ENCODE results near the gene NETO2.

NETO2 gene

GRCh38 chr16:47134550-47134949 is 9.2 kb downstream of the NETO2 start:
- no peaks in the 10 kb centered on the region for H3K9me3 ChIP-seq (ENCODE audit: severe bottlenecking)
- DNase-seq (ENCODE audit: low spot score) (no peak), ATAC-seq (ENCODE audit: low read depth) (no peak)
- no peak overlapping the region for H3K4me3 ChIP-seq (ENCODE audit: severe bottlenecking)
- H3K27ac ChIP-seq (ENCODE audit: poor library complexity, severe bottlenecking), result peak overlapping the region; percentile 73
- no peak for TF ChIP-seq CTCF (IDR thresholded peaks at IDR 0.05; ENCODE audit: poor library complexity, severe bottlenecking)
- H3K36me3 ChIP-seq (ENCODE audit: low read depth), result peaks cover 25% of the 10 kb centered on the region
- peaks cover 47% of the 10 kb centered on the region for H3K4me1 ChIP-seq (ENCODE audit: insufficient read depth, poor library complexity, severe bottlenecking)
- no peaks in the 10 kb centered on the region for H3K27me3 ChIP-seq (ENCODE audit: insufficient read depth, poor library complexity, severe bottlenecking)

- Histone ChIP-seq H3K27me3 (ENCODE audit: insufficient read depth, poor library complexity, severe bottlenecking) (no peaks in the 10 kb centered on the region), H3K36me3 (ENCODE audit: low read depth) (peaks cover 44% of the 10 kb centered on the region), H3K4me3 (ENCODE audit: severe bottlenecking) (no peak overlapping the region), H3K9me3 (ENCODE audit: severe bottlenecking) (no peaks in the 10 kb centered on the region), H3K4me1 (ENCODE audit: insufficient read depth, poor library complexity, severe bottlenecking) (peaks cover 25% of the 10 kb centered on the region), H3K27ac (ENCODE audit: poor library complexity, severe bottlenecking) (no peak overlapping the region)
- TF ChIP-seq CTCF (IDR thresholded peaks at IDR 0.05; ENCODE audit: poor library complexity, severe bottlenecking), result peak; percentile 24
- DNase-seq (ENCODE audit: low spot score), result no peak
- ATAC-seq (ENCODE audit: low read depth), result no peak
Observed at GRCh38 chr16:47132308-47132707, 11.4 kb downstream of the NETO2 start.

- ATAC-seq (ENCODE audit: low read depth), result no peak
- no peaks in the 10 kb centered on the region for H3K27me3 ChIP-seq (ENCODE audit: insufficient read depth, poor library complexity, severe bottlenecking)
- no peaks in the 10 kb centered on the region for H3K9me3 ChIP-seq (ENCODE audit: severe bottlenecking)
- H3K4me1 ChIP-seq (ENCODE audit: insufficient read depth, poor library complexity, severe bottlenecking), result peaks cover under 1% of the 10 kb centered on the region
- DNase-seq (ENCODE audit: low spot score), result no peak
- no peak for TF ChIP-seq CTCF (IDR thresholded peaks at IDR 0.05; ENCODE audit: poor library complexity, severe bottlenecking)
- peaks cover 57% of the 10 kb centered on the region for H3K36me3 ChIP-seq (ENCODE audit: low read depth)
- no peak overlapping the region for H3K27ac ChIP-seq (ENCODE audit: poor library complexity, severe bottlenecking)
- H3K4me3 ChIP-seq (ENCODE audit: severe bottlenecking), result no peak overlapping the region
Observed at GRCh38 chr16:47129755-47130435, 13.8 kb downstream of the NETO2 start.

- no peak overlapping the region for H3K27ac ChIP-seq (ENCODE audit: poor library complexity, severe bottlenecking)
- H3K27me3 ChIP-seq (ENCODE audit: insufficient read depth, poor library complexity, severe bottlenecking), result no peaks in the 10 kb centered on the region
- DNase-seq (ENCODE audit: low spot score) (no peak), ATAC-seq (ENCODE audit: low read depth) (no peak)
- TF ChIP-seq CTCF (IDR thresholded peaks at IDR 0.05; ENCODE audit: poor library complexity, severe bottlenecking), result no peak
- H3K4me1 ChIP-seq (ENCODE audit: insufficient read depth, poor library complexity, severe bottlenecking), result no peaks in the 10 kb centered on the region
- peaks cover 63% of the 10 kb centered on the region for H3K36me3 ChIP-seq (ENCODE audit: low read depth)
- no peak overlapping the region for H3K4me3 ChIP-seq (ENCODE audit: severe bottlenecking)
- H3K9me3 ChIP-seq (ENCODE audit: severe bottlenecking), result no peaks in the 10 kb centered on the region
Observed at GRCh38 chr16:47127541-47127940, 16.2 kb downstream of the NETO2 start.

GRCh38 chr16:47125757-47126156 is 18.0 kb downstream of the NETO2 start:
- TF ChIP-seq CTCF (IDR thresholded peaks at IDR 0.05; ENCODE audit: poor library complexity, severe bottlenecking), result no peak
- Histone ChIP-seq H3K4me3 (ENCODE audit: severe bottlenecking) (no peak overlapping the region), H3K9me3 (ENCODE audit: severe bottlenecking) (no peaks in the 10 kb centered on the region), H3K36me3 (ENCODE audit: low read depth) (peaks cover 67% of the 10 kb centered on the region), H3K4me1 (ENCODE audit: insufficient read depth, poor library complexity, severe bottlenecking) (no peaks in the 10 kb centered on the region), H3K27me3 (ENCODE audit: insufficient read depth, poor library complexity, severe bottlenecking) (no peaks in the 10 kb centered on the region), H3K27ac (ENCODE audit: poor library complexity, severe bottlenecking) (no peak overlapping the region)
- no peak for ATAC-seq (ENCODE audit: low read depth)
- DNase-seq (ENCODE audit: low spot score), result no peak

Data from RWPE2 (cell line).